ENCODE measurements around the gene MRPL41. TPM values are rescaled to one million over a fixed set of nuclear protein-coding genes. Genes with fewer than 3 reads are reported as not detected.

The MRPL41 gene
- total and polyA plus RNA-seq, 2 of the 13 experiments (the other 11 are each of a cell fraction or from before 2014, with no cell fraction given): 20.9 to 54.0 TPM

GRCh38 chr9:137550231-137550621 lies 1.5 kb upstream of the MRPL41 start, which contains the start of gene PNPLA7 (continued):
- TF ChIP-seq TGIF2 (CRISPR knock-in tag; IDR thresholded peaks at IDR 0.05) (peak; percentile 15; the same call in 1 of the 2 replicates), YY1 (IDR thresholded peaks at IDR 0.05; ENCODE audit: insufficient read depth, insufficient replicate concordance, low read depth, low read length) (no peak), PAWR (CRISPR knock-in tag; IDR thresholded peaks at IDR 0.05; ENCODE audit: borderline replicate concordance) (no peak), FOXK2 (IDR thresholded peaks at IDR 0.05) (peak; percentile 80; the same call in 1 of the 2 replicates), MIER3 (CRISPR knock-in tag; IDR thresholded peaks at IDR 0.05; ENCODE audit: borderline replicate concordance) (no peak), SIN3A (IDR thresholded peaks at IDR 0.05; ENCODE audit: borderline replicate concordance, low read depth, low read length) (peak; percentile 80), BHLHE40 (IDR thresholded peaks at IDR 0.05; ENCODE audit: low read length) (peak; percentile 76), MLX (CRISPR knock-in tag; IDR thresholded peaks at IDR 0.05) (no peak), TFE3 (CRISPR knock-in tag; IDR thresholded peaks at IDR 0.05) (peak; percentile 75; the same call in 1 of the 2 replicates), ZNF549 (CRISPR knock-in tag; IDR thresholded peaks at IDR 0.05) (no peak), MED8 (CRISPR knock-in tag; IDR thresholded peaks at IDR 0.05; ENCODE audit: insufficient replicate concordance) (no peak), NONO (IDR thresholded peaks at IDR 0.05) (no peak), NONO (CRISPR knock-in tag; conservative IDR thresholded peaks at IDR 0.05) (0 out of 2 replicates have a peak, but pooled peaks have one; percentile 33), KDM4B (CRISPR knock-in tag; IDR thresholded peaks at IDR 0.05) (no peak), ZNF12 (CRISPR knock-in tag; IDR thresholded peaks at IDR 0.05) (no peak), HDAC2 (CRISPR knock-in tag; IDR thresholded peaks at IDR 0.05) (peak; percentile 28; the same call in 1 of the 2 replicates), YEATS4 (CRISPR knock-in tag; IDR thresholded peaks at IDR 0.05; ENCODE audit: borderline replicate concordance) (no peak), CBX5 (CRISPR knock-in tag; IDR thresholded peaks at IDR 0.05; ENCODE audit: borderline replicate concordance) (no peak), SALL1 (CRISPR knock-in tag; IDR thresholded peaks at IDR 0.05) (peak; percentile 44; the same call in 1 of the 2 replicates), HMGXB4 (CRISPR knock-in tag; IDR thresholded peaks at IDR 0.05; ENCODE audit: borderline replicate concordance in 1 of 2, low read depth in 1 of 2) (0 out of 4 replicates have a peak, but pooled peaks of 1 of the 2 experiments have one; percentile 36), SMAD9 (CRISPR knock-in tag; IDR thresholded peaks at IDR 0.05) (no peak), MNT (IDR thresholded peaks at IDR 0.05) (peak; percentile 88), ZFX (CRISPR knock-in tag; IDR thresholded peaks at IDR 0.05; ENCODE audit: low read depth) (peak; percentile 52), ATF5 (CRISPR knock-in tag; IDR thresholded peaks at IDR 0.05; ENCODE audit: low read depth) (no peak), ZNF350 (CRISPR knock-in tag; IDR thresholded peaks at IDR 0.05; ENCODE audit: borderline replicate concordance, low read depth) (no peak)

Data from HepG2 (cell line).